ENCODE results near the gene KLRF2.
A peak's percentile ranks its signal among the peaks of the same experiment; 100 is the strongest.

The KLRF2 gene

GRCh38 chr12:9943240-9943639, 62.0 kb downstream of the KLRF2 start (continued):
- TF ChIP-seq SCRT2 (tag by site-specific recombination; IDR thresholded peaks at IDR 0.05) (no peak), ZNF175 (tag by site-specific recombination; IDR thresholded peaks at IDR 0.05) (no peak), ZNF785 (tag by site-specific recombination; IDR thresholded peaks at IDR 0.05) (no peak), ZNF560 (tag by site-specific recombination; IDR thresholded peaks at IDR 0.05; ENCODE audit: borderline replicate concordance) (no peak), MYNN (tag by site-specific recombination; IDR thresholded peaks at IDR 0.05; ENCODE audit: borderline replicate concordance) (no peak), ZNF660 (tag by site-specific recombination; IDR thresholded peaks at IDR 0.05) (no peak), ZNF266 (tag by site-specific recombination; IDR thresholded peaks at IDR 0.05; ENCODE audit: low read depth) (no peak), HOXA7 (CRISPR knock-in tag; IDR thresholded peaks at IDR 0.05; ENCODE audit: borderline replicate concordance) (no peak), SP7 (tag by site-specific recombination; IDR thresholded peaks at IDR 0.05) (no peak), BCL11A (tag by site-specific recombination; IDR thresholded peaks at IDR 0.05; ENCODE audit: low read depth) (no peak), ZNF707 (tag by site-specific recombination; IDR thresholded peaks at IDR 0.05) (no peak), CTCF (tag by site-specific recombination; IDR thresholded peaks at IDR 0.05) (no peak), ZNF529 (tag by site-specific recombination; IDR thresholded peaks at IDR 0.05; ENCODE audit: insufficient replicate concordance) (no peak), ZNF621 (tag by site-specific recombination; IDR thresholded peaks at IDR 0.05) (no peak), PRDM10 (tag by site-specific recombination; IDR thresholded peaks at IDR 0.05) (peak; percentile 45), ZNF791 (tag by site-specific recombination; IDR thresholded peaks at IDR 0.05) (no peak), ZNF704 (tag by site-specific recombination; IDR thresholded peaks at IDR 0.05) (no peak), ZFHX2 (tag by site-specific recombination; conservative IDR thresholded peaks at IDR 0.05) (no peak), ZNF274 (IDR thresholded peaks at IDR 0.05; ENCODE audit: low read length) (no peak), ZNF274 (tag by site-specific recombination; IDR thresholded peaks at IDR 0.05; ENCODE audit: borderline replicate concordance) (no peak), ZBTB17 (tag by site-specific recombination; IDR thresholded peaks at IDR 0.05) (peak; percentile 86), GLI4 (tag by site-specific recombination; IDR thresholded peaks at IDR 0.05) (no peak), ZNF10 (tag by site-specific recombination; IDR thresholded peaks at IDR 0.05) (no peak), OSR2 (tag by site-specific recombination; IDR thresholded peaks at IDR 0.05) (no peak), ZNF335 (tag by site-specific recombination; conservative IDR thresholded peaks at IDR 0.05) (no peak)
- TF ChIP-seq, protein P1, sequence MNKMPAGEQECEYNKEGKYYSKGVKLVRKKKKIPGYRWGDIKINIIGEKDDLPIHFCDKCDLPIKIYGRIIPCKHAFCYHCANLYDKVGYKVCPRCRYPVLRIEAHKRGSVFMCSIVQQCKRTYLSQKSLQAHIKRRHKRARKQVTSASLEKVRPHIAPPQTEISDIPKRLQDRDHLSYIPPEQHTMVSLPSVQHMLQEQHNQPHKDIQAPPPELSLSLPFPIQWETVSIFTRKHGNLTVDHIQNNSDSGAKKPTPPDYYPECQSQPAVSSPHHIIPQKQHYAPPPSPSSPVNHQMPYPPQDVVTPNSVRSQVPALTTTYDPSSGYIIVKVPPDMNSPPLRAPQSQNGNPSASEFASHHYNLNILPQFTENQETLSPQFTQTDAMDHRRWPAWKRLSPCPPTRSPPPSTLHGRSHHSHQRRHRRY (tag by site-specific recombination; IDR thresholded peaks at IDR 0.05) = no peak
- TF ChIP-seq, protein P2, sequence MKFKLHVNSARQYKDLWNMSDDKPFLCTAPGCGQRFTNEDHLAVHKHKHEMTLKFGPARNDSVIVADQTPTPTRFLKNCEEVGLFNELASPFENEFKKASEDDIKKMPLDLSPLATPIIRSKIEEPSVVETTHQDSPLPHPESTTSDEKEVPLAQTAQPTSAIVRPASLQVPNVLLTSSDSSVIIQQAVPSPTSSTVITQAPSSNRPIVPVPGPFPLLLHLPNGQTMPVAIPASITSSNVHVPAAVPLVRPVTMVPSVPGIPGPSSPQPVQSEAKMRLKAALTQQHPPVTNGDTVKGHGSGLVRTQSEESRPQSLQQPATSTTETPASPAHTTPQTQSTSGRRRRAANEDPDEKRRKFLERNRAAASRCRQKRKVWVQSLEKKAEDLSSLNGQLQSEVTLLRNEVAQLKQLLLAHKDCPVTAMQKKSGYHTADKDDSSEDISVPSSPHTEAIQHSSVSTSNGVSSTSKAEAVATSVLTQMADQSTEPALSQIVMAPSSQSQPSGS (tag by site-specific recombination; IDR thresholded peaks at IDR 0.05; ENCODE audit: low read depth) = no peak
- TF ChIP-seq, protein P3, sequence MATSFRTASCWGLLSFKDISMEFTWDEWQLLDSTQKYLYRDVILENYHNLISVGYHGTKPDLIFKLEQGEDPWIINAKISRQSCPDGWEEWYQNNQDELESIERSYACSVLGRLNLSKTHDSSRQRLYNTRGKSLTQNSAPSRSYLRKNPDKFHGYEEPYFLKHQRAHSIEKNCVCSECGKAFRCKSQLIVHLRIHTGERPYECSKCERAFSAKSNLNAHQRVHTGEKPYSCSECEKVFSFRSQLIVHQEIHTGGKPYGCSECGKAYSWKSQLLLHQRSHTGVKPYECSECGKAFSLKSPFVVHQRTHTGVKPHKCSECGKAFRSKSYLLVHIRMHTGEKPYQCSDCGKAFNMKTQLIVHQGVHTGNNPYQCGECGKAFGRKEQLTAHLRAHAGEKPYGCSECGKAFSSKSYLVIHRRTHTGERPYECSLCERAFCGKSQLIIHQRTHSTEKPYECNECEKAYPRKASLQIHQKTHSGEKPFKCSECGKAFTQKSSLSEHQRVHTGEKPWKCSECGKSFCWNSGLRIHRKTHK (tag by site-specific recombination; IDR thresholded peaks at IDR 0.05) = no peak
- TF ChIP-seq, protein P4, sequence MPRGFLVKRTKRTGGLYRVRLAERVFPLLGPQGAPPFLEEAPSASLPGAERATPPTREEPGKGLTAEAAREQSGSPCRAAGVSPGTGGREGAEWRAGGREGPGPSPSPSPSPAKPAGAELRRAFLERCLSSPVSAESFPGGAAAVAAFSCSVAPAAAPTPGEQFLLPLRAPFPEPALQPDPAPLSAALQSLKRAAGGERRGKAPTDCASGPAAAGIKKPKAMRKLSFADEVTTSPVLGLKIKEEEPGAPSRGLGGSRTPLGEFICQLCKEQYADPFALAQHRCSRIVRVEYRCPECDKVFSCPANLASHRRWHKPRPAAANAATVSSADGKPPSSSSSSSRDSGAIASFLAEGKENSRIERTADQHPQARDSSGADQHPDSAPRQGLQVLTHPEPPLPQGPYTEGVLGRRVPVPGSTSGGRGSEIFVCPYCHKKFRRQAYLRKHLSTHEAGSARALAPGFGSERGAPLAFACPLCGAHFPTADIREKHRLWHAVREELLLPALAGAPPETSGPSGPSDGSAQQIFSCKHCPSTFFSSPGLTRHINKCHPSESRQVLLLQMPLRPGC (tag by site-specific recombination; IDR thresholded peaks at IDR 0.05) = no peak

All from HEK293 (cell line).